Adipocyte (in vitro differentiated cells): ENCODE results near the gene AK3.
"Not testable (repeated sequence)": the region's sequence is repeated elsewhere in the genome, so short reads cannot be mapped to it uniquely, and the experiment has no call there.

Experiments
- DNase-seq: peaks from one replicate; pipeline ENCODE4 v3.0.0-alpha.2; 2015; ENCODE audit warnings: low read depth
- H3K27me3 ChIP-seq: replicated peaks from 2 replicates; pipeline ENCODE4 v1.7.0; 2013; ENCODE audit warnings: mild to moderate bottlenecking, low read length, moderate library complexity; ENCODE audit not compliant: control insufficient read depth, insufficient read depth
- H3K36me3 ChIP-seq: 2 replicates; pipeline ENCODE4 v1.7.0; 2013; ENCODE audit warnings: low read length, mild to moderate bottlenecking, moderate library complexity; ENCODE audit not compliant: control insufficient read depth, insufficient read depth, severe bottlenecking
- H3K4me1 ChIP-seq: 2 replicates; pipeline ENCODE4 v1.7.0; 2013; ENCODE audit warnings: mild to moderate bottlenecking, low read length, moderate library complexity; ENCODE audit not compliant: control insufficient read depth, insufficient read depth
- H3K4me3 ChIP-seq: 2 replicates; pipeline ENCODE4 v1.7.0; 2013; ENCODE audit warnings: mild to moderate bottlenecking, low read length, moderate library complexity
- H3K9ac ChIP-seq: 2 replicates; pipeline ENCODE4 v1.7.0; 2013; ENCODE audit warnings: mild to moderate bottlenecking, low read length, moderate library complexity
- H3K9me3 ChIP-seq: 2 replicates; pipeline ENCODE4 v1.7.0; 2013; ENCODE audit warnings: mild to moderate bottlenecking, low read length, moderate library complexity; ENCODE audit not compliant: control insufficient read depth

AK3 gene

DNA sequence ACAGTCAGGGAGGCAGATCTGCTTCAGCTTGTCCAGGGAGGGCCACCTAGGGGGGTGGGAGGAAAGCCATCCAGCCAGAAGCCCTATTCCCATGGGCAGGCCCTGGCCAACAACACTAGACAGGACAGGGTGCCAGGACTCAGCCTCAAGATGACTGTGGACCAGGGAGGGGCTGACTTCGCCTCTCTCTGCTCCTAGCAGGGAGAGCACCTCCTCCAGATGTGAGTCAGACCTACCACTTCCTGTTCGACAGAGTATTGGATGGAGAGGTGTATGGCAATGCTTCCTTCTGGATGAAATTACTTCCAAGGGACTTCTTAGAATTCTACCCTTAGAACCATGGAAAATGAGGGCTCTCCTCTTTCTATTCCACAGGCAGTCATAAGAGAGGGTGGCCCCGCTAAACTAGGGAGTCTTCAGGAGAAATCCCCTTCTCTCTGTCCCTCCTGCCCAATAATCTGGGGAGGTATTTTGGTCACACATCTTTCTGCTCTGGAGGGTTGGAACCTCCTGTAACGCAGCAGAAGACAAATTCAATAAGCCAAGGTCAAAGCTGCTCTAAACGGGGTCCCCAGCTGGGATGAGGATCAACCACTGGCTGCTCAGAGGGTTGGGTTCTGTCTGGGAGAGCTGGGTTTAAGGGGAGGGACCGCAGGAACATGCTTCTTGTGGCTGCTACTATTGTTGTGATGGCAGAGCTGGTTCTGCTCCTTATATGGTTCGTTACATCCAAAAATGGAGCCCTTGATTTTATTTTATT is 28.5 kb upstream of the AK3 start:
- DNase-seq, result no peak
- Histone ChIP-seq H3K4me1 (peaks cover 6% of the 10 kb centered on the region), H3K9me3 (peaks cover 3% of the 10 kb centered on the region), H3K36me3 (no peaks in the 10 kb centered on the region), H3K4me3 (no peak overlapping the region), H3K27me3 (no peaks in the 10 kb centered on the region), H3K9ac (no peak overlapping the region)

GRCh38 chr9:4768681-4769080 is 27.7 kb upstream of the AK3 start:
- H3K27me3 ChIP-seq, result peaks cover 5% of the 10 kb centered on the region
- H3K4me1 ChIP-seq, result peaks cover under 1% of the 10 kb centered on the region
- no peak overlapping the region for H3K4me3 ChIP-seq
- DNase-seq, result no peak
- H3K9me3 ChIP-seq, result peaks cover 3% of the 10 kb centered on the region
- no peak overlapping the region for H3K9ac ChIP-seq
- H3K36me3 ChIP-seq, result no peaks in the 10 kb centered on the region

DNA sequence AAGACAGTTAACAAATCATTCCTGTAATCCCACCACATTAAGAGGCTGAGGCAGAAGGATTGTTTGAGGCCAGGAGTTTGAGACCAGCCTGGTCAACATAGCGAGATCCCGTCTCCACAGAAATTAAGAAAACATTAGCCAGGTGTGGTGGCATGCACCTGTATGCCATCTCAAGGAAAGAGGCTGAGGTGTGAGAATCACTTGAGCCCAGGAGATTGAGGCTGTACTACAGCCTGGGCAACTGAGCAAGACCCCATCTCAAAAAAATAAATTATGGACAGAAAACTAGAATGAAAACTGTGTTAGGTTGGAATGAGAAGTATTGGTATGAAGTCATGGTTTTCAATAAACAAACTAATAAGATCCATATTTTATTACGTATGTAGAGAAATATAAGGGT is 23.0 kb upstream of the AK3 start:
- no peak for DNase-seq
- no peak overlapping the region for H3K4me3 ChIP-seq
- H3K4me1 ChIP-seq, result peaks cover 9% of the 10 kb centered on the region
- H3K36me3 ChIP-seq, result no peaks in the 10 kb centered on the region
- H3K27me3 ChIP-seq, result peaks cover 17% of the 10 kb centered on the region
- peaks cover 3% of the 10 kb centered on the region for H3K9me3 ChIP-seq
- H3K9ac ChIP-seq, result no peak overlapping the region

GRCh38 chr9:4762886-4763541 is 22.0 kb upstream of the AK3 start:
- peaks cover 3% of the 10 kb centered on the region for H3K9me3 ChIP-seq
- DNase-seq, result no peak
- peaks cover 20% of the 10 kb centered on the region for H3K27me3 ChIP-seq
- H3K9ac ChIP-seq, result no peak overlapping the region
- no peak overlapping the region for H3K4me3 ChIP-seq
- H3K36me3 ChIP-seq, result no peaks in the 10 kb centered on the region
- peaks cover 9% of the 10 kb centered on the region for H3K4me1 ChIP-seq

DNA sequence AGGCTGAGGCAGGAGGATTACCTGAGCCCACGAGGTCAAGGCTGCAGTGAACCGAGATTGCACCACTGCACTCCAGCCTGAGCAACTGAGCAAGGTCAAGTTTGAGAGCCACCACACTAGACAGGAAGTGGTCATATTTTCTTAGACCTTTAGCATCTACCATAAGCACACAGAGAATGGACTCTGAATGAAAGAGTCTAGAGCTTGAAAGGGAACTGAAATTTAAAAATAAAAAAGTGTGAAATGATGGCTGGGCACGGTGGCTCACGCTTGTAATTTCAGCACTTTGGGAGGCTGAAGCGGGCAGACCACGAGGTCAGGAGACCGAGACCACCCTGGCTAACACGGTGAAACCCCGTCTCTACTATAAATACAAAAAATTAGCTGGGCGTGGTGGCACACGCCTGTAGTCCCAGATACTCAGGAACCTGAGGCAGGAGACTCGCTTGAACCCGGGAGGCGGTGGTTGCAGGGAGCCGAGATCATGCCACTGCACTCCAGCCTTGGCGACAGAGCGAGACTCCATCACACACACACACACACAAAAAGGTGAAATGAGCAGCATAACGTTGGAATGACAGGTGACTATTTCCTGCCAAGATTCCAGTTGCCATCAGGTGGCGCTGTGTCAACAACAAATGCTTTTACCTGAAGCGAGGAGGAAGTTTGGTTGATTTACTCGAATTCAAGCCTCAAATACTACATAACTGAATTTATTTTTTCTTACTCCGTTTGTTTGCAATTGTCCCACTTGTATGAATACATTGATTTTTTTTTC is 21.3 kb upstream of the AK3 start:
- Histone ChIP-seq H3K9me3 (no peaks in the 10 kb centered on the region), H3K9ac (no peak overlapping the region), H3K27me3 (peaks cover 22% of the 10 kb centered on the region), H3K4me3 (no peak overlapping the region), H3K36me3 (no peaks in the 10 kb centered on the region), H3K4me1 (peaks cover 9% of the 10 kb centered on the region)
- DNase-seq, result peak; percentile 85

DNA sequence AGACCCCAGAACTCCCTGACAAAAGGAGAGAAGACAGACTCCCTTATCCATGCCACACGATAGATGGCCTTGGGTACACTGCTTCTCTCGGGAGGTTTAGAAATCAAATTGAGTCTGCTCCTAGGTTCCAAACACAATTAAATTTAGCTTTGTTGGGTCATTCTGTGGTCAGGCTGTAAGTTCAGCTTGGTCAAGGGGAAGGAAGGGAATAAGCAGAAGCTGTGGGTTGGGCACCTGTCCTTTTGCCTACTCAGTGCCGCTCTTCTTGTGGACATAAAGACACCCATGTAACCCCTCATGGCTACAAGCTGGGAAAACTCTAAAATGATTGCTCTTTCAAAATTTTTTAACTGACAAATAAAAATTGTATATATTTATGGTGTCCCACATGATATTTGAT is 19.1 kb upstream of the AK3 start:
- peaks cover 22% of the 10 kb centered on the region for H3K27me3 ChIP-seq
- H3K9me3 ChIP-seq, result no peaks in the 10 kb centered on the region
- H3K9ac ChIP-seq, result no peak overlapping the region
- peaks cover 9% of the 10 kb centered on the region for H3K4me1 ChIP-seq
- DNase-seq, result no peak
- no peaks in the 10 kb centered on the region for H3K36me3 ChIP-seq
- no peak overlapping the region for H3K4me3 ChIP-seq

- Histone ChIP-seq H3K4me1 (no peaks in the 10 kb centered on the region), H3K9me3 (no peaks in the 10 kb centered on the region), H3K4me3 (no peak overlapping the region), H3K27me3 (peaks cover 10% of the 10 kb centered on the region), H3K9ac (no peak overlapping the region), H3K36me3 (no peaks in the 10 kb centered on the region)
- DNase-seq, result no peak
These were observed 15.4 kb upstream of the AK3 start for GRCh38 chr9:4756420-4756819.

GRCh38 chr9:4755026-4755609 is 14.1 kb upstream of the AK3 start:
- no peak overlapping the region for H3K9ac ChIP-seq
- H3K9me3 ChIP-seq, result no peaks in the 10 kb centered on the region
- peaks cover 6% of the 10 kb centered on the region for H3K27me3 ChIP-seq
- no peaks in the 10 kb centered on the region for H3K4me1 ChIP-seq
- no peaks in the 10 kb centered on the region for H3K36me3 ChIP-seq
- peak; percentile 43 for DNase-seq
- H3K4me3 ChIP-seq, result no peak overlapping the region

- H3K36me3 ChIP-seq, H3K4me1 ChIP-seq, H3K9me3 ChIP-seq, H3K27me3 ChIP-seq, H3K9ac ChIP-seq, H3K4me3 ChIP-seq, DNase-seq: not testable (repeated sequence)
These were observed 13.5 kb upstream of the AK3 start for GRCh38 chr9:4754530-4754929.

GRCh38 chr9:4750023-4750673 is 9.1 kb upstream of the AK3 start:
- H3K9me3 ChIP-seq, result no peaks in the 10 kb centered on the region
- H3K27me3 ChIP-seq, result no peaks in the 10 kb centered on the region
- peak; percentile 84 for DNase-seq
- H3K36me3 ChIP-seq, result no peaks in the 10 kb centered on the region
- no peak overlapping the region for H3K9ac ChIP-seq
- no peak overlapping the region for H3K4me3 ChIP-seq
- no peaks in the 10 kb centered on the region for H3K4me1 ChIP-seq

DNA sequence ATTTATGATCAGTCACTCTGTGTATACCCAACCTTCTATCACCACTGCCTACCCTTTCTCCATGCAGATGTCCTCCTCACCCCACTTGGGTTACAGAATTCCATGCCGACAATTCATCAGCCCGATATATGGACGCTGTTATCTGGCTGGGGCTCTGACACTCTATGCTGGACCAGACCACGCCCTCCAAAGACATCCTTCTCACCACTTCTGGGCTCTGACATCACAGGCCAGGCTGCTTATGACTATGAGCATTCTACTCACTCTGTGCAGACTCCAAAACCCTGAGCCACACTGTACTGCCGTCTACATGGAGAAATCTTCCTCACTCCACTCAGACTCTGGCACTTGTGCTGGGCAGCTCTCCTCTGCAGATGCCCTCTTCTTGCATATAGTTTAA is 7.6 kb upstream of the AK3 start:
- no peak overlapping the region for H3K9ac ChIP-seq
- no peak for DNase-seq
- H3K4me3 ChIP-seq, result no peak overlapping the region
- H3K4me1 ChIP-seq, result peaks cover under 1% of the 10 kb centered on the region
- H3K9me3 ChIP-seq, result no peaks in the 10 kb centered on the region
- no peaks in the 10 kb centered on the region for H3K36me3 ChIP-seq
- no peaks in the 10 kb centered on the region for H3K27me3 ChIP-seq
